ENCODE data around the gene EIF5B.

- no peak for TF ChIP-seq SUZ12 (IDR thresholded peaks at IDR 0.05)
- TF ChIP-seq TARDBP (IDR thresholded peaks at IDR 0.05), result no peak
- TF ChIP-seq FOXM1 (IDR thresholded peaks at IDR 0.05; ENCODE audit: borderline replicate concordance), result no peak
- TF ChIP-seq PKNOX1 (IDR thresholded peaks at IDR 0.05), result no peak
- no peak for TF ChIP-seq CTBP1 (IDR thresholded peaks at IDR 0.05; ENCODE audit: borderline replicate concordance)
- TF ChIP-seq L3MBTL2 (conservative IDR thresholded peaks at IDR 0.05), result no peak
- TF ChIP-seq FOXK2 (IDR thresholded peaks at IDR 0.05), result no peak
- TF ChIP-seq ARNT (IDR thresholded peaks at IDR 0.05), result no peak
- TF ChIP-seq NFRKB (IDR thresholded peaks at IDR 0.05), result no peak
Measured at GRCh38 chr2:99444222-99444621, 107.0 kb downstream of the EIF5B start.
